ENCODE results near the gene MYBPH.
A peak's percentile ranks its signal among the peaks of the same experiment; 100 is the strongest.

Gene MYBPH

GRCh38 chr1:203178083-203178482 is 2.5 kb upstream of the MYBPH start:
- DNase-seq: no peak

DNA sequence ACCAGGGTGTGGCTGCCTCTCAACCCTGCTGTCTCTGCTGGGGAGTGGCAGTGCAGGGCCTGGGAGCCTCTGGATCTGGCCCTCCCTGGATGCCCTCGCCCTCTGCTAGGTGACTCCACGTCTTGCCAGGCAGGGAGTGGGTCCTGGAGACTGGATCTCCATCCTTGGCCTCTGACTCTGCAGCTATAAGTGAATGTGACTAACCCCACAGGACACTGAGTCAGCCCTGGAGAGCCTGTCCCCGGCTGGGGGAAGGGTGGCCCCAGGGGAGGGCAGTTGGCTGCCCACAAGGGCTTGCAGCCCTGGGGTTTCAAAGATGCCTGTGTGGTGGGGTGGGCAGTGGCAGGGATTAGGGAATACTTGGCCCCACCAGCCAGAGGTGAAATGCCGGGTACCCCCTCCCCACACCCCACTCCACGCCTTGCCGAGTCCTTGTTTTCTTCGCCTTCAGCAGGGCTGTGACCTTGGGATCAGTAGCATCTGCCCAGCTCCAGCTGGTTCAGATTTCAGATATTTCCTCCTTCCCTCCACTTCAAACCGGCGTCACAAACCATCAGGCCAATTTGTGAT is 1.9 kb upstream of the MYBPH start:
- DNase-seq: no peak

GRCh38 chr1:203177036-203177405 is 1.4 kb upstream of the MYBPH start:
- no peak for DNase-seq

- no peak for DNase-seq
Observed at GRCh38 chr1:203176273-203177035, 828 bp upstream of the MYBPH start.

DNA sequence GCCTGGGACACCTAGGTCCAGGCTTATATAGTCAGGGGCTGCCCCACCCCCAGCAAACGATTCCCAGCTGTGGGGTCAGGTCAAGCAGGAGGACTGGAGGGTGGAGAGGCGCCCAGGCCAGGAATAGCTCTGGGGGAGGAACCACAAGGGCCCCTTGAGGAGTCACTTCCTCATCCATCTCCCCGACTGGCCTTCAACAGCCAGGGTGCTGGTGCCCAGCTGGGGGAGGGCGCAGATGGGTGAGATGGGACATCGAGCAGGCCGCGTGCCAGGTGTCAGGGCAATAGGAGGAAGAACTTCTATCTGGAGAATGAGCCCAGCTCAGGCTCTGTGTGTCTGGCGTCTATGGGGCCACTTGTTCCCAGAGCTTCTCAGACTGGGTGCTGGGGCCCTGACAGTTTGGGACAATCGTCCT is 208 bp upstream of the MYBPH start:
- DNase-seq: no peak

DNA sequence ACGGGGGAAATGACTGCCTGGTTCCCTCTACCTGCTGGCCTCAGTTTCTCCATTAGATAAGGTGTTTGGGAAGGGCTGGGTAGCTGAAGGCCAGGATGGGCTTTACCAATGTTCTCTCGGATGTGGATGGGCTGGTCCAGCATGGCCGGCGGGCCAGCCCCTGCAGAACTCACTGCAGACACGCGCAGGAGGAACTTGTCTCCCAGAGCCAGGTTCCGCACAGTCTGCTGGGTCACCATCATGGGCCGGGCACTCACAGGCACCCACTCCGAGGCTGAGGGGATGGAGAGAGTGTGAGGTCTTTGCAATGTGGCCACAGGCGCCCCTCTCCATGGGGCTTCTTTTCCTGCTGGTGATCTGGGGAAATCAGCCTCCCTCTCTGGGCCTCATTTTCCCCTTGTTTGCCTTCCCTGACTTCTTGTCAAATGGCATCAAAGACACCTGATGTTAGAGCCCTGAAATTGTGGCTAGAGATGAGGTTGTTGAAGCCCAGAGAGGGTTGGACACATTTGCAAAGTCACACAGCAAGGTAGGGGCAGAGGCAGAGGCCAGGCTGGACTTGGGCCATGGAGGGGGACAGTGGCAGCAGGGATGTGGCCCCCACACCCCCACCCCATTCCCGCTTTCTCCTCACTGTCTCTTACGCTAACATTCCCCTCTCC is 1.2 kb downstream of the MYBPH start:
- DNase-seq: no peak

DNA sequence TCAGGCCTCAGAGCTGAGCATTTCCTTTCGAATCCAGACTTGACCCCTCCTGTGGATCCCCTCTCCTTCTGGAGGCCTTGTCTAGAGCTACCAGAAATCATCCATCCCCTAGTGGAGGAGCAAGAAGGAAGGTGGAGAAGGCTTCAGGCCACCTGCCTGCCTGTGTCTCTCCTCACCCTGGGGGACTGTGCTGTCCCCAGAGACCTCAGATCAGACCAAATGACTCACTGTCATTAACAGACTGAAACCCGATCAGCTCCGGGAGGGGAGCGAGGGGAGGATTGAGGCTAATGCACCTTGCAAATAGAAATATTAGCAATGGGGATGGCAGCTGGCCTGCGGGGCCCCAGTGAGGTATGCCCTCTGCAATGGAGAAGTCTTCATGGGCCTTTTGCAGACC is 2.1 kb downstream of the MYBPH start:
- DNase-seq: no peak

GRCh38 chr1:203173011-203173555 is 2.5 kb downstream of the MYBPH start:
- no peak for DNase-seq

DNA sequence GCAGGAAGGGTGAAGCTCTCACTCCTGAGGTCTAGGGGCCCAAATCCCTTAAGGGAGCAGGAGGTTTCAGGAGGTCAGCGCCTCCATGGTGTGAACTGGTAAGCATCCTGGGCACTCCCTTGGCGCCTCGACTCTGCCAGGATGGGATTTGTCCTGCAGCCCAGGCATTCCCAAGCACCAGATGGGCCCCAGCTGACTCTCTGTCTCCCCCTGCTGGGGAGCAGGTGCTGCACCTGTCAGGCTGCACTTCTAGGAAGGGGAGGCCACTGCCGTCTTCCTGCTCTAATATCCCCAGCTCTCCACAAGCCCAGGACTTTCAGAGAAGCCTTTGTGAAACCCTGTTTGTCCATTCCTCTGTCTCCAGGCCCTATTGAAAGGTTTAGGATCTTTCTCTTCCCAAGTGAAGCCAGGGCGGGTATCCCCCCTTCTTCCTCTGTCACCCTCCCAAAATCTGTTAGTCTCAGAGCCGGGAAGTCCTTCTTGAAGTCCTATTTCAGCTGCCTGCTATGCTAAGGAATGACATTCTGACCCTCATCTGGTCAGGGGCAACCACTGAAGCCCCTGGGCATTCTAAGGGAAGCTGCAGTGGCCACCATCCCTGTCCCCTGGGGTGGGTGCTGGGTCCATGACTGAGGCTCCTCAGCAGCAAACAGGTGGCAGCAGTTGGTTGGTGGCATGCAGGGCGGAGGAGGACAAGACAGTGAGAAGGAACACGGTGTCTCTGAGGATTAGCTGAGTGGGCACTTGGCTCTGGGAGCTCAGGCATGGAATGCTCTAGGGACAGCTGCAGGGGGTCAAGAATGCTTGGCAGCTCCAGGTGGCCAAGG is 3.2 kb downstream of the MYBPH start:
- DNase-seq: peak; percentile 31

DNA sequence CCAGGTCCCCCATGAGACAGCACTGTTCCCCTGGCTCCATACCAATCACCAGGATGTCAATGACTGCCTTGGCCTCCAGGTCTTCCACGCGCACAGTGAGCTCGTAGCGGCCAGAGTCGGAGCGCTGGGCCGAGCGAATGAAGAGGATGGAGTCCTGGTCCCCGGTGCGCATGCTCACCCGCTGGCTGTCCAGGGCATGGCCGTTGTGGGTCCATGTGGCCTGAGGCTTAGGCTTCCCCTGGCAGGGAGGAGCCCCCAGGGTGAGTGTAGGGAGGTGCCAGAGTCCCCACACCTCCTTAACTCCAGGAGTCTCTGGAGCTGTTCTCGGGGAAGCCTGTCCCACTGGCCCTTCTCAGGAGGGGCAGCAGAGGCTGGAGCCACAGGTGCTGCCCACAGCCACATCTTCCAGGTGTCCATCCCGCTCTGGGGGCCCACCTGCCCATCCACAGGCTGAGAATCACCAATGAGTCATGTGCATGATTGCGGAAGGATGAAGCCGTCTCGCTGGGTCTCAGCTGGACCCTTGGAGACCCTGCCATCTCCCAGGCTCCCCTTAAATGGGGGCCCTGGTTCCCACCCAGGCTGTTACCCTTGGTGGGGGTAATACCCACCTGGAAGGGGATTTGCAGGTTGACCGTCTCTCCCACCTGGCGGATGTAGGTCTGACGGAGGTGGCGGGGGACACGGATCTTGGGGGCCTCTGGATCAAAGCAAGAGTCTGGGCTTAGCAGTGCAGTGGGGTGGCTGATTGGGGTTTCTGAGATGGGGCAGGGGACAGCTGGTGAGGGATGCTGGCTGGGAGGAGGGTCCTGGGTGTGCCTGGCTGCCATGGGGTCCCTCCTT is 4.1 kb downstream of the MYBPH start:
- no peak for DNase-seq

GRCh38 chr1:203170625-203171330 is 4.8 kb downstream of the MYBPH start:
- DNase-seq: no peak

GRCh38 chr1:203169770-203170520 is 5.7 kb downstream of the MYBPH start:
- no peak for DNase-seq

DNA sequence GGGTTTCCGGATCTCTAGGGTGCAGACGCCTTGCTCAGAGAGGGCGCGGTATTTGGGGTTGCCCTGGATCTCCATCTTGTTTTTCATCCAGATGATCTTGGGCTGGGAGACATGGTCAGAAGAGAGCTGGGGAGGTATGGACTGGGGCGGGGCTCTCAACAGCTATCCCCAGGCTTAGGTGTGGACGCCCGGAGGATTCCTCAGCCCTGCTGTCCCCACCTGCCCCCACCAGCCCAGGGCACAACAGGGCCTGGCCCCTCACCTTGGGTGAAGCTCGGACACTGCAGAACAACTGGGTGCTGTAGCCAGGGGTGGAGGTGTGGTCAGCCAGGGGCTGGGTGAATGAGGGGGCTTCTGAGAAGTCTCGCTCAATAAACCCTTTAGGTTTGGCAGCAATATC is 6.6 kb downstream of the MYBPH start:
- DNase-seq: no peak

DNA sequence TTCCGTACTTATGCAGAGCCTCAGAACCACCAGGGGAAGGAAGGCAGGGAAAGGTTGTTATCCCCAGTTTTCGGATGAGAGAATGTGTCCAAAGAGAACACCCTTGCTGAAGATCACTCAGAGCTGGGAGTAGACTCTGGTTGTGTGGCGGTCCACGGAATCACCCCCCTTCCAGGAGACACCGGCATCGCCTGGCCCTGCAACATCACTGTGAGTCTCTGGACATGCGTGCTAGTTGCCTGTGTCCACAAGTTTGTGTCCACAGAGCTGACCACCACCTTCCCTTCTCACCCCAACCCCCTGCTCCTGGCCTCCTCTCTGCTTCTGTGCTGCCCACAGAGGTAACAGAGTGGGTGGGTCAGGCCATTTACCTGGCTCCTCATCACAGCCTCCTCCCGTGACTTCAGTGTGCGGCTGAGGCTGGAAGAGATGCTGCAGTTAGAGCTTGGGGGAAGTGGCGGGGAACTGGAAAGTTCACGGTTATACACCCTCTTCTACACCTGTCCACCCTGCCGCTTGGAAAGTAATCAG is 7.3 kb downstream of the MYBPH start:
- DNase-seq: no peak

DNA sequence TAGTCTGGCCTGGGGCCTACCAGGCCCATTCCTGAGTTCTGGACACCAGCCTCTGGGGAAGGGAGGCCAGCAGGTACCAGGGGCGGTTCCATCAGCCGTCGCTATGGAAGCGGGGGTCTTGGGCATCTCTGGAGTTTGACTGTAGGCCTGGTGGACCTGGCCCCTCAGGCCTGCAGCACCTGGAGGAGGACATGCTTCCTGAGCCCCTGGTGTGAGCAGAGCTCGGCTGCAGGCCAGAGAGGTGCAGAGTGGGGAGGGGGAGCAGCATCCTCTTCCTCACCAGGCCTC is 7.8 kb downstream of the MYBPH start:
- no peak for DNase-seq

GRCh38 chr1:203167026-203167912 is 8.4 kb downstream of the MYBPH start:
- no peak for DNase-seq

DNA sequence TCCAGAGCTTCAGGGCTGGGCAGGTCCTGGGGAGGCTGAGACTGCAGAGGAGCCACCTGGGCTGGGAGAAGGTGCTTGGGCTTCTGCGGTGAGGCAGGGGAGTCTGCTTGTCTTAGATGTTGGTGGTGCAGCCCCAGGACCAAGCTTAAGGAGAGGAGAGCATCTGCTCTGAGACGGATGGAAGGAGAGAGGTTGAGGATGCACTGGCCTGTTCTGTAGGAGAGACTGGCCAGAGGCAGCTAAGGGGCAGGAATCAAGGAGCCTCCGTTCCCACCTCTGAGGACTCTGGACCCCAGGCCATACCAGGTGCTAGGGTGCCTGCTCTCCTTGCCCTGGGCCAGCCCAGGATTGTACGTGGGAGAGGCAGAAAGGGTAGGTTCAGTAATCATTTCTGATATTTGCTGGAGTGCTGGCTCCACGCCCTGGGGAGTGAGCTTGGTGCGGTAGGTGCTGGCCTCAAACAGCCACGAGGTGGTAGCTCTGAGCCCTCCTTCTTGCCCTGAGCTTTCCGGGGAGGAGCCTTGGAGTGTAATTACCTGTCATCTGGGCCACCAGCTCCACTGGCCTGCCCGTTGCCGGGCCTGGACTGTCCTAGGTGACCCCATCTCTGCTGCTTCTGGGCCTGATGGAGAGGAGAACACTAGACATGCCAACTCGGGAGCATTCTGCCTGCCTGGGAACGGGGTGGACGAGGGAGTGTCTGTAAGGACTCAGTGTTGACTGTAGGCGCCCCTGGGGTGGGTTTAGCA is 9.3 kb downstream of the MYBPH start:
- DNase-seq: no peak

- DNase-seq: no peak
Observed at GRCh38 chr1:203165800-203166161, 9.8 kb downstream of the MYBPH start.

Data from activated naive CD4-positive, alpha-beta T cell treated with Interleukin-2 at 50 U/mL for 16 hours (primary cell).